Astrocyte of the cerebellum (primary cell): Measurements from ENCODE around the gene ZDHHC24.

Experiments used
- DNase-seq: peaks from one replicate; pipeline ENCODE4 v3.0.0-alpha.2; 2011; ENCODE audit warnings: low read depth
- H3K4me3 ChIP-seq: 2 replicates; pipeline ENCODE4 v1.5.1; 2011; ENCODE audit warnings: mild to moderate bottlenecking, low read depth, low read length, moderate library complexity
- CTCF ChIP-seq: IDR thresholded peaks from 2 replicates; pipeline ENCODE4 v1.5.1; 2012; ENCODE audit warnings: low read length, low read depth, moderate library complexity, mild to moderate bottlenecking; ENCODE audit errors: missing control alignments
- in situ Hi-C: cut with HindIII; loops from 2 replicates; pipeline ENCODE4 v1.10.0; 2017; ENCODE audit warnings: low sequenced_read_pairs

Gene ZDHHC24

GRCh38 chr11:66539870-66540213, 6.0 kb downstream of the ZDHHC24 start:
- no peak overlapping the region for H3K4me3 ChIP-seq
- no peak for TF ChIP-seq CTCF
- DNase-seq, result no peak
- in situ Hi-C loops, result no loop called here

GRCh38 chr11:66539170-66539869, 6.5 kb downstream of the ZDHHC24 start:
- DNase-seq, result no peak
- H3K4me3 ChIP-seq, result no peak overlapping the region
- in situ Hi-C loops, result no loop called here
- TF ChIP-seq CTCF, result no peak

GRCh38 chr11:66532784-66533183, 13.1 kb downstream of the ZDHHC24 start:
- in situ Hi-C loops, result no loop called here
- no peak for TF ChIP-seq CTCF
- H3K4me3 ChIP-seq, result no peak overlapping the region
- no peak for DNase-seq

- DNase-seq, result no peak
- in situ Hi-C loops, result no loop called here
- no peak for TF ChIP-seq CTCF
- H3K4me3 ChIP-seq, result no peak overlapping the region
Observed at GRCh38 chr11:66531841-66532240, 14.0 kb downstream of the ZDHHC24 start.

- no peak for DNase-seq
- in situ Hi-C loops, result no loop called here
- TF ChIP-seq CTCF, result no peak
- no peak overlapping the region for H3K4me3 ChIP-seq
Observed at GRCh38 chr11:66530927-66531709, 14.7 kb downstream of the ZDHHC24 start.

GRCh38 chr11:66529655-66530054, 16.2 kb downstream of the ZDHHC24 start:
- H3K4me3 ChIP-seq, result no peak overlapping the region
- in situ Hi-C loops, result no loop called here
- TF ChIP-seq CTCF, result no peak
- no peak for DNase-seq
